Gastrocnemius medialis (tissue), 4 donors: ENCODE data around the gene AFAP1. TPM values are rescaled to one million over a fixed set of nuclear protein-coding genes. Genes with fewer than 3 reads are reported as not detected.
"Not testable (repeated sequence)": the region's sequence is repeated elsewhere in the genome, so short reads cannot be mapped to it uniquely, and the experiment has no call there.

Experiments
- ATAC-seq, 2 donors: fragments of 150-250 bp; one replicate each; pipeline ENCODE4 v1.9.1; 2016
- DNase-seq, 2 donors: peaks; one replicate each; pipeline ENCODE4 v3.0.0-alpha.2; 2019
- H3K27ac ChIP-seq, 4 donors: fragments of 200-600 bp; sonication (generic); 1 replicate in 1 of 4; 2 replicates in 3 of 4; pipeline ENCODE4 v1.5.1; 2016 to 2018; ENCODE audit warnings: mild to moderate bottlenecking in 2 of 4, moderate library complexity in 1 of 4
- H3K27me3 ChIP-seq, 3 donors: fragments of 200-600 bp; sonication (generic) in 2 of 3; 1 replicate in 1 of 3; 2 replicates in 2 of 3; pipeline versions ENCODE4 v1.5.1 to v1.6.0; 2016 to 2019; ENCODE audit warnings: mild to moderate bottlenecking in 1 of 3, moderate library complexity in 1 of 3
- H3K36me3 ChIP-seq, 2 donors: fragments of 200-600 bp; sonication (generic) in 1 of 2; one replicate each; pipeline ENCODE4 v1.5.1; 2017 to 2018
- H3K4me1 ChIP-seq, 2 donors: fragments of 200-600 bp; sonication (generic) in 1 of 2; one replicate each; pipeline ENCODE4 v1.5.1; 2016 to 2017; ENCODE audit warnings: mild to moderate bottlenecking in 2 of 2
- H3K4me3 ChIP-seq, 4 donors: fragments of 200-600 bp; sonication (generic) in 3 of 4; 1 replicate in 1 of 4; 2 replicates in 3 of 4; pipeline ENCODE4 v1.5.1; 2016 to 2019; ENCODE audit warnings: mild to moderate bottlenecking in 2 of 4
- H3K9me3 ChIP-seq, 3 donors: fragments of 200-600 bp; sonication (generic) in 2 of 3; 1 replicate in 1 of 3; 2 replicates in 2 of 3; pipeline ENCODE4 v1.5.1; 2016 to 2019
- CTCF ChIP-seq, 5 experiments: fragments of 450-650 bp in 3 of 5; fragments of 200-600 bp in 2 of 5; sonication (generic) in 2 of 5; IDR thresholded peaks in 4 of 5; conservative IDR thresholded peaks in 1 of 5; 1 replicate in 4 of 5; 2 replicates in 1 of 5; pipeline ENCODE4 v1.5.1; 2016 to 2019; ENCODE audit warnings: antibody characterized with exemption in 5 of 5, mild to moderate bottlenecking in 3 of 5, moderate library complexity in 3 of 5
- POLR2A ChIP-seq, 2 donors: fragments of 450-650 bp; IDR thresholded peaks; one replicate each; pipeline ENCODE4 v1.6.1; 2017; ENCODE audit warnings: antibody characterized with exemption in 2 of 2, mild to moderate bottlenecking in 2 of 2, moderate library complexity in 2 of 2
- in situ Hi-C, 4 donors: fragments of 200-750 bp; cut with MboI; loops; one replicate each; pipeline versions ENCODE4 v1.15.0 to v1.8.0; 2017; ENCODE audit warnings: low sequenced_read_pairs in 4 of 4
- intact Hi-C: fragments of 100-400 bp; cut with DNase I; formaldehyde crosslinking; loops from one replicate; pipeline ENCODE4 v1.15.1; 2023; ENCODE audit warnings: low total_unique reads
- total RNA-seq, 4 donors: library from RNA; depleted of rRNA; stranded (reverse); fragments of >200 nt; gene quantifications; one replicate each; pipeline versions ENCODE4 v1.1.0 to v1.2.3, GENCODE V29; 2016

Gene AFAP1
- total RNA-seq, 4 donors from 2014 or later, result 1.5 to 8.6 (median 3.5) TPM

- DNase-seq (no peak), ATAC-seq (no peak)
- in situ Hi-C loops (no loop called here), intact Hi-C loops (no loop called here)
- Histone ChIP-seq H3K4me1 (no peaks in the 10 kb centered on the region), H3K27ac (no peak overlapping the region), H3K27me3 (no peaks in the 10 kb centered on the region), H3K36me3 (no peaks in the 10 kb centered on the region), H3K9me3 (no peaks in the 10 kb centered on the region), H3K4me3 (no peak overlapping the region)
- no peak for TF ChIP-seq POLR2A (IDR thresholded peaks at IDR 0.05)
- TF ChIP-seq CTCF (IDR thresholded peaks at IDR 0.05 in 4 of 5, conservative IDR thresholded peaks at IDR 0.05 in 1 of 5), result no peak
Measured at GRCh38 chr4:7947927-7948326, 8.3 kb upstream of the AFAP1 start.

GRCh38 chr4:7945709-7946380 is 6.2 kb upstream of the AFAP1 start:
- no peak overlapping the region for H3K27ac ChIP-seq
- no peak for TF ChIP-seq POLR2A (IDR thresholded peaks at IDR 0.05)
- TF ChIP-seq CTCF (IDR thresholded peaks at IDR 0.05 in 4 of 5, conservative IDR thresholded peaks at IDR 0.05 in 1 of 5), result no peak
- H3K9me3 ChIP-seq, result no peaks in the 10 kb centered on the region
- H3K4me1 ChIP-seq, result no peaks in the 10 kb centered on the region
- no peaks in the 10 kb centered on the region for H3K27me3 ChIP-seq
- intact Hi-C loops (no loop called here), in situ Hi-C loops (no loop called here)
- ATAC-seq (no peak), DNase-seq (peak in 1 of 2 donors; percentile 3)
- no peaks in the 10 kb centered on the region for H3K36me3 ChIP-seq
- H3K4me3 ChIP-seq, result no peak overlapping the region

- intact Hi-C loops (no loop called here), in situ Hi-C loops (no loop called here)
- Histone ChIP-seq H3K27ac (no peak overlapping the region), H3K4me3 (no peak overlapping the region), H3K36me3 (no peaks in the 10 kb centered on the region), H3K9me3 (no peaks in the 10 kb centered on the region), H3K27me3 (no peaks in the 10 kb centered on the region), H3K4me1 (no peaks in the 10 kb centered on the region)
- no peak for TF ChIP-seq CTCF (IDR thresholded peaks at IDR 0.05 in 4 of 5, conservative IDR thresholded peaks at IDR 0.05 in 1 of 5)
- TF ChIP-seq POLR2A (IDR thresholded peaks at IDR 0.05), result no peak
- DNase-seq (no peak), ATAC-seq (no peak)
Measured at GRCh38 chr4:7944599-7945220, 5.0 kb upstream of the AFAP1 start.

DNA sequence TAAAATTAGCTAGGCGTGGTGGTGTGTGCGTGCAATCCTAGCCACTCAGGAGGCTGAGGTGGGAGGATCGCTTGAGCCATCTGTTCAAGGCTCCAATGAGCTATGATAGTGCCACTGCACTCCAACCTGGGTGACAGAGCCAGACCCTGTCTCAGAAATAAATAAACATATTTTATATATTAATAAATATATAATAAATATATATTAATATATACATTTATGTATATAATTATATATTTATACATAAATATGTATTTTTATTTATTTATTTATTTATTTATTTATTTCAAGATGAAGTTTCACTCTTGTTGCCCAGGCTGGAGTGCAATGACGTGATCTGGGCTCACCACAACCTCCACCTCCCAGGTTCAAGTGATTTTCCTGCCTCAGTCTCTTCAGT is 4.0 kb upstream of the AFAP1 start:
- H3K4me1 ChIP-seq, H3K4me3 ChIP-seq, ATAC-seq, DNase-seq, H3K27me3 ChIP-seq, H3K36me3 ChIP-seq, H3K9me3 ChIP-seq, in situ Hi-C loops, intact Hi-C loops, H3K27ac ChIP-seq: not testable (repeated sequence)

GRCh38 chr4:7943211-7943610 is 3.5 kb upstream of the AFAP1 start:
- intact Hi-C loops (no loop called here), in situ Hi-C loops (no loop called here)
- no peak overlapping the region for H3K4me3 ChIP-seq
- H3K36me3 ChIP-seq, result no peaks in the 10 kb centered on the region
- DNase-seq, result no peak
- H3K27ac ChIP-seq, result no peak overlapping the region
- no peak for TF ChIP-seq CTCF (IDR thresholded peaks at IDR 0.05 in 4 of 5, conservative IDR thresholded peaks at IDR 0.05 in 1 of 5)
- TF ChIP-seq POLR2A (IDR thresholded peaks at IDR 0.05), result no peak
- no peaks in the 10 kb centered on the region for H3K4me1 ChIP-seq
- no peak for ATAC-seq
- no peaks in the 10 kb centered on the region for H3K9me3 ChIP-seq
- H3K27me3 ChIP-seq, result peaks cover 0 to 13% (median 12%) of the 10 kb centered on the region in 3 donors
